Common myeloid progenitor, CD34-positive (primary cell): ENCODE results near the gene PKN2.

Experiments
- CTCF ChIA-PET: fragments of 350-600 bp; sonication (Branson Sonifier 250); formaldehyde crosslinking; loops from one replicate; lab custom pipeline; 2021; ENCODE audit warnings: antibody characterized with exemption; lab: Charles Lee
- POLR2A ChIA-PET: fragments of 350-600 bp; sonication (Branson Sonifier 250); formaldehyde crosslinking; loops from one replicate; lab custom pipeline; 2021; ENCODE audit warnings: antibody characterized with exemption; lab: Charles Lee
- DNase-seq, 3 donors: peaks; one replicate each; pipeline versions ENCODE4 v3.0.0 to v3.0.0-alpha.2; 2013
- H3K27ac ChIP-seq, 2 experiments: 1 replicate in 1 of 2; 2 replicates in 1 of 2; pipeline ENCODE4 v1.7.0; 2013; ENCODE audit warnings: inconsistent platforms in 2 of 2, low read length in 2 of 2, mild to moderate bottlenecking in 2 of 2, low read depth in 1 of 2, moderate library complexity in 1 of 2; ENCODE audit not compliant: severe bottlenecking in 2 of 2, insufficient read depth in 1 of 2, poor library complexity in 1 of 2
- H3K27me3 ChIP-seq, 5 experiments: replicated peaks in 2 of 5; 1 replicate in 3 of 5; 2 replicates in 2 of 5; pipeline versions ENCODE4 v1.6.1 to v1.7.0; 2013; ENCODE audit warnings: low read length in 4 of 5, mild to moderate bottlenecking in 2 of 5, moderate library complexity in 2 of 5, inconsistent platforms in 1 of 5; ENCODE audit not compliant: insufficient read depth in 5 of 5, control insufficient read depth in 4 of 5
- H3K36me3 ChIP-seq, 4 experiments: 1 replicate in 2 of 4; 2 replicates in 2 of 4; pipeline versions ENCODE4 v1.6.1 to v1.7.0; 2013; ENCODE audit warnings: low read length in 3 of 4, control low read depth in 1 of 4, mild to moderate bottlenecking in 1 of 4; ENCODE audit not compliant: control insufficient read depth in 4 of 4, insufficient read depth in 4 of 4
- H3K4me1 ChIP-seq, 4 experiments: 1 replicate in 3 of 4; 2 replicates in 1 of 4; pipeline versions ENCODE4 v1.6.1 to v1.7.1; 2013; ENCODE audit warnings: low read length in 3 of 4, mild to moderate bottlenecking in 3 of 4, control low read depth in 1 of 4, inconsistent platforms in 1 of 4, moderate library complexity in 1 of 4; ENCODE audit not compliant: control insufficient read depth in 4 of 4, insufficient read depth in 4 of 4; ENCODE audit errors: control extremely low read depth in 1 of 4
- H3K4me3 ChIP-seq, 7 experiments: 1 replicate in 4 of 7; 2 replicates in 3 of 7; pipeline versions ENCODE4 v1.5.1 to v1.7.0; 2013; ENCODE audit warnings: mild to moderate bottlenecking in 7 of 7, low read length in 6 of 7, moderate library complexity in 6 of 7, inconsistent platforms in 2 of 7, low read depth in 2 of 7, control low read depth in 1 of 7; ENCODE audit not compliant: insufficient read depth in 4 of 7, control insufficient read depth in 1 of 7; ENCODE audit errors: extremely low read depth in 1 of 7
- H3K9me3 ChIP-seq, 5 experiments: 1 replicate in 4 of 5; 2 replicates in 1 of 5; pipeline versions ENCODE4 v1.6.1 to v1.7.1; 2013; ENCODE audit warnings: low read length in 4 of 5, mild to moderate bottlenecking in 2 of 5, inconsistent platforms in 1 of 5, low read depth in 1 of 5, moderate library complexity in 1 of 5; ENCODE audit not compliant: control insufficient read depth in 4 of 5, insufficient read depth in 2 of 5; ENCODE audit errors: control extremely low read depth in 1 of 5
- WGBS: methylation state at CpG from one replicate; pipeline ENCODE4 v1.1.5; 2013; ENCODE audit not compliant: insufficient coverage; 5-methylcytosine and 5-hydroxymethylcytosine counted together

Gene PKN2

GRCh38 chr1:88659552-88659951, 24.5 kb upstream of the PKN2 start:
- ChIA-PET CTCF (interaction anchor here (0.7 to 7.9 kb wide), 4 partner anchors 24 to 218 kb away, joined by 3 to 52 read pairs (median 6); partner anchors contain the start of gene PKN2), POLR2A (no interaction called here)
- Histone ChIP-seq H3K4me3 (no peak overlapping the region), H3K27ac (no peak overlapping the region), H3K9me3 (no peaks in the 10 kb centered on the region), H3K4me1 (peaks cover 2 to 7% (median 4%) of the 10 kb centered on the region in 4 experiments), H3K27me3 (no peaks in the 10 kb centered on the region), H3K36me3 (no peaks in the 10 kb centered on the region)
- DNase-seq: no peak

DNA sequence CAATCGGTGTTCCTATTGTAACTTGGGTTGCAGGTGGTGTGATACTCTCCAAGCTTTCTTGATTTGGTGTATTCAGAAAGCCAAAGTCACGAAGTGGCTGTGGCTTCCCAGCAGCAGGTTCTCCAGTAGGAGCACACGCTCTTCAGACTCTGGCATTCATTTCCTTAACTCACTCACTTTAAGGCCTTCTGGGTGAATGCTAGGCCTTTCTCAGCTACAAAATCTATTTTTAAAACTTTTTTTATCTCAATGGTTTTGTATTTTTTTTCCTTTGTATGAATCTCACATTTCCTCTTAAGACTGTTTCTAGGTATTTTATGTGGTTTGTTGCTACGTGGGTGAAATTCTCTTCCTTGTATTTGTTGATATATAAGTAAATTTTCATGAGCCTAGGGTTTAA, 22.9 kb upstream of the PKN2 start:
- peak in 2 of 3 donors; percentile 18 to 36 for DNase-seq
- H3K9me3 ChIP-seq: no peaks in the 10 kb centered on the region
- H3K27me3 ChIP-seq: no peaks in the 10 kb centered on the region
- peaks cover 2 to 7% (median 4%) of the 10 kb centered on the region in 4 experiments for H3K4me1 ChIP-seq
- H3K36me3 ChIP-seq: no peaks in the 10 kb centered on the region
- POLR2A ChIA-PET: no interaction called here
- no peak overlapping the region for H3K27ac ChIP-seq
- WGBS: 25% methylated on average over 2 of the region's 4 CpGs
- H3K4me3 ChIP-seq: peak overlapping the region in 2 of 7 experiments; percentile 30 to 32
- CTCF ChIA-PET: interaction anchor here (7.9 kb wide), 1 partner anchor 22 kb away, joined by 52 read pairs; the partner anchor contains the start of gene PKN2

GRCh38 chr1:88661951-88662699, 21.9 kb upstream of the PKN2 start:
- ChIA-PET CTCF (no interaction called here), POLR2A (no interaction called here)
- Histone ChIP-seq H3K36me3 (no peaks in the 10 kb centered on the region), H3K27ac (no peak overlapping the region), H3K9me3 (no peaks in the 10 kb centered on the region), H3K4me1 (peaks cover 2 to 7% (median 4%) of the 10 kb centered on the region in 4 experiments), H3K27me3 (no peaks in the 10 kb centered on the region), H3K4me3 (no peak overlapping the region)
- DNase-seq: no peak
- no CpG with 5 or more reads among the region's 2 CpGs for WGBS

DNA sequence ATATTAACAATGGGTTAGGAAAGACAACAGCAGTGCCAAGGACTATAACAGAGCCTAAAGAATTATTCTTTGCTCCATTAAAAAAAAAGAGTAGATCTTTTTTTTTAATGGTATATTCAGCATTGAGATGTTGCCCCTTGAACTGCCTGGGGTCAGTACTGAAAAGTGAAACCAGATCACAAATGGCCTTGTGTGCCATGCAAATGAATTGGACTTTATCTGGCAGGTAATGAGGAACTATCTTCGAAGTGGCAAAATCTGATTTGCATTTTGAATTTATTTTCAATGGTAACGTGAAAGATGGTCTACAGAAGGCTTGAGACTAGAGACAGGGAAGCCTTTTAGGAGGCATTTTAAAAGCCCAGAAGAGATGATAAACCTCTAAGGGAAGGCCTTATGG, 21.4 kb upstream of the PKN2 start:
- Histone ChIP-seq H3K9me3 (no peaks in the 10 kb centered on the region), H3K4me1 (peaks cover 2 to 7% (median 4%) of the 10 kb centered on the region in 4 experiments), H3K27me3 (no peaks in the 10 kb centered on the region), H3K4me3 (no peak overlapping the region), H3K36me3 (no peaks in the 10 kb centered on the region), H3K27ac (no peak overlapping the region)
- no peak for DNase-seq
- ChIA-PET POLR2A (no interaction called here), CTCF (no interaction called here)
- WGBS: 96% methylated on average over 2 of the region's 2 CpGs

GRCh38 chr1:88668405-88668804, 15.7 kb upstream of the PKN2 start:
- ChIA-PET POLR2A (no interaction called here), CTCF (interaction anchor here (1.1 kb wide), 1 partner anchor 12 kb away, joined by 3 read pairs; no protein-coding TSS in a partner anchor)

GRCh38 chr1:88670462-88670861, 13.6 kb upstream of the PKN2 start:
- ChIA-PET CTCF (no interaction called here), POLR2A (no interaction called here)
- no peaks in the 10 kb centered on the region for H3K27me3 ChIP-seq
- H3K4me1 ChIP-seq: no peaks in the 10 kb centered on the region
- H3K9me3 ChIP-seq: no peaks in the 10 kb centered on the region
- H3K36me3 ChIP-seq: no peaks in the 10 kb centered on the region
- H3K4me3 ChIP-seq: no peak overlapping the region
- DNase-seq: no peak
- no CpG with 5 or more reads among the region's 3 CpGs for WGBS
- no peak overlapping the region for H3K27ac ChIP-seq

More at GRCh38 chr1:88668405-88668804, 15.7 kb upstream of the PKN2 start:
- Histone ChIP-seq H3K27ac (no peak overlapping the region), H3K36me3 (no peaks in the 10 kb centered on the region), H3K9me3 (no peaks in the 10 kb centered on the region), H3K4me3 (no peak overlapping the region), H3K4me1 (no peaks in the 10 kb centered on the region), H3K27me3 (no peaks in the 10 kb centered on the region)
- no CpG with 5 or more reads among the region's 3 CpGs for WGBS
- no peak for DNase-seq

GRCh38 chr1:88673446-88673845, 10.6 kb upstream of the PKN2 start:
- no peak overlapping the region for H3K4me3 ChIP-seq
- H3K4me1 ChIP-seq: no peaks in the 10 kb centered on the region
- POLR2A ChIA-PET: no interaction called here
- no peak overlapping the region for H3K27ac ChIP-seq
- CTCF ChIA-PET: interaction anchor here (1.1 to 2.6 kb wide), 2 partner anchors 17 to 263 kb away, joined by 3 to 8 read pairs; no protein-coding TSS in a partner anchor
- H3K9me3 ChIP-seq: no peaks in the 10 kb centered on the region
- H3K27me3 ChIP-seq: no peaks in the 10 kb centered on the region
- no peaks in the 10 kb centered on the region for H3K36me3 ChIP-seq
- no peak for DNase-seq
